Bronchial epithelial cell (primary cell): ENCODE results near the gene ZNF292. TPM values are rescaled to one million over a fixed set of nuclear protein-coding genes. Genes with fewer than 3 reads are reported as not detected.
"Not testable (repeated sequence)": the region's sequence is repeated elsewhere in the genome, so short reads cannot be mapped to it uniquely, and the experiment has no call there.

Experiments used
- DNase-seq: peaks from one replicate; pipeline ENCODE4 v3.0.0-alpha.2; 2010; ENCODE audit warnings: low read depth
- FAIRE-seq: peaks from 2 replicates; lab custom pipeline; 2011; peaks lifted over from hg19 to GRCh38; lab: Jason Lieb, UNC
- H3K27me3 ChIP-seq: 2 replicates; pipeline ENCODE4 v1.5.1; 2011; ENCODE audit warnings: low read length; ENCODE audit not compliant: control insufficient read depth, insufficient read depth
- H3K36me3 ChIP-seq: 2 replicates; pipeline ENCODE4 v1.5.1; 2011; ENCODE audit warnings: low read length; ENCODE audit not compliant: control insufficient read depth, insufficient read depth
- H3K4me3 ChIP-seq: 2 replicates; pipeline ENCODE4 v1.5.1; 2011; ENCODE audit warnings: mild to moderate bottlenecking, low read depth, low read length, control low read depth
- CTCF ChIP-seq: IDR thresholded peaks from 2 replicates; pipeline ENCODE4 v1.5.1; 2011; ENCODE audit warnings: mild to moderate bottlenecking, moderate library complexity, low read length, control low read depth, inconsistent platforms; ENCODE audit not compliant: insufficient read depth, severe bottlenecking
- total RNA-seq: library from RNA; depleted of rRNA; stranded (reverse); fragments of >200 nt; gene quantifications from 2 replicates; pipeline ENCODE4 v1.2.1, GENCODE V29; 2014

ZNF292 gene
- total RNA-seq, 1 donor from 2014 or later: 28.2 TPM

- no peak overlapping the region for H3K4me3 ChIP-seq
- no peaks in the 10 kb centered on the region for H3K27me3 ChIP-seq
- FAIRE-seq (no peak), DNase-seq (no peak)
- TF ChIP-seq CTCF: no peak
- no peaks in the 10 kb centered on the region for H3K36me3 ChIP-seq
These were observed 141.8 kb downstream of the ZNF292 start for GRCh38 chr6:87297119-87297518.

- H3K27me3 ChIP-seq, DNase-seq, H3K36me3 ChIP-seq, H3K4me3 ChIP-seq, FAIRE-seq: not testable (repeated sequence)
These were observed 145.9 kb downstream of the ZNF292 start for GRCh38 chr6:87301277-87301676.

DNA sequence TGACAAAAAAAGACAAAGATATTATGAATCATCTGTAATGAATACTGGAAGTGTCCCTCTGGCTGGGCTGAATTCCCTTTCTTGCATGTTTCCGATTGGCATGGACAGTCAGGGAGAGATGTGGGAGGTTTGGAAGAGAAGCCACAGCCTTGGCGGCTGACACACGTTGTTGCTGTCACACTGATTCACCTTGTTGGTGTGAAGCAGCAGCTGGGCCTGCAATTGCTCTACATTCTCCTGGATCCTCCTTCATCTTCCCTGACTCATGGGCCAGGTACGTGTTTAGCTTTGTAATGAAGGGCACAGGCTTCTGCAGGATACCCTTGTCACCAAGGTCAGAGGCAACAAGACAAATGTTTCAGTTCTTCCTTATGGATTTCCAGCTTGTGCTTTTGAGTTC, 153.6 kb downstream of the ZNF292 start:
- TF ChIP-seq CTCF: no peak
- Histone ChIP-seq H3K4me3 (no peak overlapping the region), H3K36me3 (no peaks in the 10 kb centered on the region), H3K27me3 (no peaks in the 10 kb centered on the region)
- FAIRE-seq (no peak), DNase-seq (no peak)

DNA sequence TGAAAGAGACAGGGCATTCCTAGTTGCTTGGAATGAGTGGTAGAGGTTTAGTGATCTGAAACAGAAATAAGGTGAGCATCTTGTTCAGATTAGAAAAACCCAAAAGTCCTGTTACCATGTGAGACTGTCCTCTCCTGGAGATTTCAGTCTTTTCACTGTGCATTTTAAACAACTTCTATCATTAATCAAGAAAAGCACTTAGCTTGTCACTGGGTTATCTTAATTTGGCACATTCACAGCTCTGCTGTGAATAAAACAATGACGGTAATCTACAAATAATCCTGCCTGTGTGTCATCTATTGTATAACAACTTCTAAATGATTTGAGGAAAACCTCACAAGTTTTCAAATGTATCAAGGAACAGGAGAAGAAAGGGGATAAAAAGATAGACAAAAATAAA, 157.5 kb downstream of the ZNF292 start:
- FAIRE-seq: no peak
- no peak for DNase-seq
- Histone ChIP-seq H3K36me3 (no peaks in the 10 kb centered on the region), H3K4me3 (no peak overlapping the region), H3K27me3 (no peaks in the 10 kb centered on the region)
- TF ChIP-seq CTCF: no peak

Other genes starting within 250 kb of the ZNF292 start
- not detected in 2 replicates for gene HTR1E, start 218.0 kb upstream of the ZNF292 start, total RNA-seq
- gene CGA, start 60.5 kb upstream of the ZNF292 start, total RNA-seq: not detected in 2 replicates
- gene SMIM8, start 167.0 kb downstream of the ZNF292 start, total RNA-seq: 5.0 and 7.2 TPM in 2 replicates
- not detected in 2 replicates for gene GJB7, start 173.7 kb downstream of the ZNF292 start, total RNA-seq
- gene C6orf163, start 189.2 kb downstream of the ZNF292 start, total RNA-seq: 1.6 and 3.1 TPM in 2 replicates